Measurements from ENCODE around the gene GJC2. TPM values are rescaled to one million over a fixed set of nuclear protein-coding genes. Genes with fewer than 3 reads are reported as not detected.

The GJC2 gene
- total RNA-seq, 1 experiment from 2014 or later, result 1.5 TPM

GRCh38 chr1:228112167-228112566 lies 37.6 kb upstream of the GJC2 start:
- TF ChIP-seq CTCF (IDR thresholded peaks at IDR 0.05; ENCODE audit: insufficient read depth in 1 of 2, low read depth in 1 of 2, low read length in 1 of 2, severe bottlenecking in 1 of 2, unreplicated experiment in 1 of 2), result no peak
- Histone ChIP-seq H3K4me1 (peaks cover 8% of the 10 kb centered on the region), H3K4me3 (ENCODE audit: low read depth, low read length) (no peak overlapping the region), H3K9me3 (peaks cover 2% of the 10 kb centered on the region; the same call in 1 of the 2 replicates), H3K36me3 (ENCODE audit: control insufficient read depth, insufficient read depth, low read length) (no peaks in the 10 kb centered on the region), H3K27me3 (replicated peaks; ENCODE audit: control insufficient read depth, insufficient read depth, low read length) (no peaks in the 10 kb centered on the region)
- Mint-ChIP-seq H3K36me3 (ENCODE audit: insufficient read depth, unreplicated experiment) (peaks cover 18% of the 10 kb centered on the region), H3K4me3 (ENCODE audit: unreplicated experiment) (no peak overlapping the region), H3K9me3 (ENCODE audit: unreplicated experiment) (no peaks in the 10 kb centered on the region), H3K27ac (ENCODE audit: unreplicated experiment) (no peak overlapping the region), H3K27me3 (ENCODE audit: insufficient read depth, unreplicated experiment) (no peaks in the 10 kb centered on the region), H3K4me1 (ENCODE audit: low read depth, unreplicated experiment) (peaks cover 7% of the 10 kb centered on the region)
- POLR2A ChIA-PET, result no interaction called here
- intact Hi-C loops (cut with micrococcal nuclease; ENCODE audit: unreplicated experiment), result no loop called here
- DNase-seq, result no peak
- CTCF ChIA-PET, result no interaction called here
- BruUV-seq (replicated peaks), result no TSS peak

GRCh38 chr1:228112617-228113016 lies 37.1 kb upstream of the GJC2 start:
- no peak for TF ChIP-seq CTCF (IDR thresholded peaks at IDR 0.05; ENCODE audit: insufficient read depth in 1 of 2, low read depth in 1 of 2, low read length in 1 of 2, severe bottlenecking in 1 of 2, unreplicated experiment in 1 of 2)
- no TSS peak for BruUV-seq (replicated peaks)
- ChIA-PET CTCF (no interaction called here), POLR2A (no interaction called here)
- peaks cover 8% of the 10 kb centered on the region for H3K4me1 ChIP-seq
- no peak overlapping the region for H3K4me3 ChIP-seq (ENCODE audit: low read depth, low read length)
- no peak for DNase-seq
- no peaks in the 10 kb centered on the region for H3K36me3 ChIP-seq (ENCODE audit: control insufficient read depth, insufficient read depth, low read length)
- intact Hi-C loops (cut with micrococcal nuclease; ENCODE audit: unreplicated experiment), result no loop called here
- H3K27me3 ChIP-seq (replicated peaks; ENCODE audit: control insufficient read depth, insufficient read depth, low read length), result no peaks in the 10 kb centered on the region
- Mint-ChIP-seq H3K4me1 (ENCODE audit: low read depth, unreplicated experiment) (peaks cover 7% of the 10 kb centered on the region), H3K27me3 (ENCODE audit: insufficient read depth, unreplicated experiment) (no peaks in the 10 kb centered on the region), H3K27ac (ENCODE audit: unreplicated experiment) (no peak overlapping the region), H3K9me3 (ENCODE audit: unreplicated experiment) (peaks cover 2% of the 10 kb centered on the region), H3K36me3 (ENCODE audit: insufficient read depth, unreplicated experiment) (peaks cover 18% of the 10 kb centered on the region), H3K4me3 (ENCODE audit: unreplicated experiment) (no peak overlapping the region)
- peaks cover 5% of the 10 kb centered on the region for H3K9me3 ChIP-seq

- H3K9me3 ChIP-seq, result peaks cover 12% of the 10 kb centered on the region
- ChIA-PET POLR2A (no interaction called here), CTCF (no interaction called here)
- Mint-ChIP-seq H3K36me3 (ENCODE audit: insufficient read depth, unreplicated experiment) (peaks cover 13% of the 10 kb centered on the region), H3K27ac (ENCODE audit: unreplicated experiment) (no peak overlapping the region), H3K9me3 (ENCODE audit: unreplicated experiment) (peaks cover 10% of the 10 kb centered on the region), H3K27me3 (ENCODE audit: insufficient read depth, unreplicated experiment) (no peaks in the 10 kb centered on the region), H3K4me3 (ENCODE audit: unreplicated experiment) (no peak overlapping the region), H3K4me1 (ENCODE audit: low read depth, unreplicated experiment) (peaks cover 5% of the 10 kb centered on the region)
- no peak for TF ChIP-seq CTCF (IDR thresholded peaks at IDR 0.05; ENCODE audit: insufficient read depth in 1 of 2, low read depth in 1 of 2, low read length in 1 of 2, severe bottlenecking in 1 of 2, unreplicated experiment in 1 of 2)
- no peak for DNase-seq
- no peaks in the 10 kb centered on the region for H3K36me3 ChIP-seq (ENCODE audit: control insufficient read depth, insufficient read depth, low read length)
- peaks cover 8% of the 10 kb centered on the region for H3K4me1 ChIP-seq
- no peak overlapping the region for H3K4me3 ChIP-seq (ENCODE audit: low read depth, low read length)
- intact Hi-C loops (cut with micrococcal nuclease; ENCODE audit: unreplicated experiment), result no loop called here
- no TSS peak for BruUV-seq (replicated peaks)
- H3K27me3 ChIP-seq (replicated peaks; ENCODE audit: control insufficient read depth, insufficient read depth, low read length), result no peaks in the 10 kb centered on the region
Observed at GRCh38 chr1:228114827-228115226, 34.9 kb upstream of the GJC2 start.

Data from Caco-2 (cell line).